Brain pericyte (primary cell): ENCODE measurements around the gene ITPKB.

Source experiments
- DNase-seq: peaks from one replicate; pipeline ENCODE4 v3.0.0-alpha.2; 2012; ENCODE audit warnings: low read depth, low spot score

ITPKB gene

GRCh38 chr1:226665505-226666163 is 73.4 kb downstream of the ITPKB start:
- no peak for DNase-seq

- no peak for DNase-seq
Observed at GRCh38 chr1:226664413-226665101, 74.5 kb downstream of the ITPKB start.

GRCh38 chr1:226663327-226663704 is 75.8 kb downstream of the ITPKB start:
- no peak for DNase-seq

GRCh38 chr1:226662642-226663326 is 76.3 kb downstream of the ITPKB start:
- peak; percentile 87 for DNase-seq

- DNase-seq, result no peak
Observed at GRCh38 chr1:226661965-226662364, 77.1 kb downstream of the ITPKB start.

GRCh38 chr1:226661271-226661670 is 77.8 kb downstream of the ITPKB start:
- no peak for DNase-seq

- DNase-seq, result no peak
Observed at GRCh38 chr1:226660410-226661182, 78.5 kb downstream of the ITPKB start.

GRCh38 chr1:226659641-226660040 is 79.4 kb downstream of the ITPKB start:
- no peak for DNase-seq

- DNase-seq, result no peak
Observed at GRCh38 chr1:226659136-226659535, 79.9 kb downstream of the ITPKB start.

GRCh38 chr1:226658546-226659125 is 80.4 kb downstream of the ITPKB start:
- DNase-seq, result no peak

GRCh38 chr1:226657895-226658545 is 81.1 kb downstream of the ITPKB start:
- DNase-seq, result no peak

GRCh38 chr1:226656601-226657277 is 82.3 kb downstream of the ITPKB start:
- DNase-seq, result no peak

GRCh38 chr1:226656201-226656600 is 82.9 kb downstream of the ITPKB start:
- DNase-seq, result no peak

GRCh38 chr1:226655251-226656163 is 83.6 kb downstream of the ITPKB start:
- no peak for DNase-seq

GRCh38 chr1:226654668-226655055 is 84.4 kb downstream of the ITPKB start:
- DNase-seq, result no peak

- no peak for DNase-seq
Observed at GRCh38 chr1:226654046-226654667, 84.9 kb downstream of the ITPKB start.

GRCh38 chr1:226653311-226653921 is 85.7 kb downstream of the ITPKB start:
- no peak for DNase-seq

- DNase-seq, result no peak
Observed at GRCh38 chr1:226652613-226653012, 86.5 kb downstream of the ITPKB start.

- DNase-seq, result no peak
Observed at GRCh38 chr1:226651732-226652105, 87.4 kb downstream of the ITPKB start.
